NCI-H2171 treated with DMSO at 0.1 percent for 48 hours (cell line): Measurements from ENCODE around the gene NIT2.
A peak's percentile ranks its signal among the peaks of the same experiment; 100 is the strongest.
"Not testable (repeated sequence)": the region's sequence is repeated elsewhere in the genome, so short reads cannot be mapped to it uniquely, and the experiment has no call there.

ENCODE experiments used
- DNase-seq: peaks from one replicate; lab custom pipeline; 2025; lab: John Stamatoyannopoulos, UW

The NIT2 gene

GRCh38 chr3:100338911-100339310, 4.4 kb downstream of the NIT2 start:
- DNase-seq: no peak

GRCh38 chr3:100339786-100340185, 5.2 kb downstream of the NIT2 start:
- no peak for DNase-seq

- no peak for DNase-seq
Measured at GRCh38 chr3:100340527-100340926, 6.0 kb downstream of the NIT2 start.

- DNase-seq: no peak
Measured at GRCh38 chr3:100348727-100349126, 14.2 kb downstream of the NIT2 start.

GRCh38 chr3:100351770-100352169, 17.2 kb downstream of the NIT2 start:
- DNase-seq: not testable (repeated sequence)

- DNase-seq: no peak
Measured at GRCh38 chr3:100352296-100353231, 18.0 kb downstream of the NIT2 start.

GRCh38 chr3:100354850-100355249, 20.3 kb downstream of the NIT2 start:
- DNase-seq: peak; percentile 35

GRCh38 chr3:100358413-100358812, 23.9 kb downstream of the NIT2 start:
- DNase-seq: no peak

- DNase-seq: no peak
Measured at GRCh38 chr3:100359035-100359434, 24.5 kb downstream of the NIT2 start.

GRCh38 chr3:100360757-100361496, 26.4 kb downstream of the NIT2 start:
- DNase-seq: no peak

GRCh38 chr3:100361897-100362296, 27.3 kb downstream of the NIT2 start:
- no peak for DNase-seq

- no peak for DNase-seq
Measured at GRCh38 chr3:100364421-100364820, 29.9 kb downstream of the NIT2 start.

GRCh38 chr3:100366424-100366823, 31.9 kb downstream of the NIT2 start:
- DNase-seq: no peak

- DNase-seq: no peak
Measured at GRCh38 chr3:100368441-100368840, 33.9 kb downstream of the NIT2 start.

- DNase-seq: no peak
Measured at GRCh38 chr3:100370756-100371155, 36.2 kb downstream of the NIT2 start.

GRCh38 chr3:100374521-100374920, 40.0 kb downstream of the NIT2 start:
- no peak for DNase-seq

- no peak for DNase-seq
Measured at GRCh38 chr3:100376301-100376700, 41.7 kb downstream of the NIT2 start.

GRCh38 chr3:100384733-100385525, 50.4 kb downstream of the NIT2 start:
- DNase-seq: no peak

- DNase-seq: no peak
Measured at GRCh38 chr3:100386437-100387074, 52.0 kb downstream of the NIT2 start.

GRCh38 chr3:100389025-100389424, 54.5 kb downstream of the NIT2 start:
- no peak for DNase-seq

- no peak for DNase-seq
Measured at GRCh38 chr3:100395679-100396431, 61.3 kb downstream of the NIT2 start.
